Mucosa of descending colon (tissue), 3 donors: Measurements from ENCODE around the gene CETP. TPM values are rescaled to one million over a fixed set of nuclear protein-coding genes. Genes with fewer than 3 reads are reported as not detected.
A peak's percentile ranks its signal among the peaks of the same experiment; 100 is the strongest.

Source experiments
- ATAC-seq: fragments of 200-7000 bp; cut with Tn5 transposase; one replicate; pipeline ENCODE4 v1.9.1; 2020; ENCODE audit warnings: mild to moderate bottlenecking, moderate library complexity
- DNase-seq, 3 donors: peaks; one replicate each; pipeline ENCODE4 v3.0.0-alpha.2; 2020
- H3K36me3 ChIP-seq: fragments of 200-600 bp; one replicate; pipeline ENCODE4 v1.8.0; 2021; ENCODE audit warnings: low read depth, mild to moderate bottlenecking
- H3K4me1 ChIP-seq: fragments of 200-600 bp; one replicate; pipeline ENCODE4 v1.8.0; 2021; ENCODE audit warnings: low read depth, mild to moderate bottlenecking
- H3K4me3 ChIP-seq: fragments of 200-600 bp; one replicate; pipeline ENCODE4 v1.8.0; 2021; ENCODE audit warnings: mild to moderate bottlenecking
- H3K9me3 ChIP-seq: fragments of 200-600 bp; one replicate; pipeline ENCODE4 v1.8.0; 2021; ENCODE audit warnings: mild to moderate bottlenecking
- intact Hi-C, 2 donors: fragments of 100-400 bp; cut with DNase I in 1 of 2; cut with micrococcal nuclease in 1 of 2; formaldehyde crosslinking; loops; one replicate each; pipeline versions ENCODE4 v1.11.0 to v1.11.1; 2022; cut with DNase I, micrococcal nuclease
- total RNA-seq, 3 donors: library from RNA; stranded (reverse); fragmentation: NEBNext Ultra II Directional in 2 of 3; extraction: Animal tissue kit (Norgen Biotek cat#: 25700) in 2 of 3; gene quantifications; one replicate each; pipeline versions ENCODE4 v1.2.1 to v1.2.4, GENCODE V29; 2021 to 2023
- TF ChIP-seq, protein P1 (sequence below): fragments of 200-600 bp; IDR thresholded peaks from one replicate; pipeline ENCODE4 v1.8.0; 2022; ENCODE audit warnings: antibody characterized with exemption, mild to moderate bottlenecking
- donor health status: DM: no; HTN: no; CAD: no; lungs with moderate emphysema.
- donor health status: DM: no; HTN: no; CAD: no.
- donor health status: DM: no; HTN: yes; CAD: no.

The CETP gene
- total RNA-seq, 3 donors from 2014 or later = 0.22 to 0.35 TPM; not detected in 1

DNA sequence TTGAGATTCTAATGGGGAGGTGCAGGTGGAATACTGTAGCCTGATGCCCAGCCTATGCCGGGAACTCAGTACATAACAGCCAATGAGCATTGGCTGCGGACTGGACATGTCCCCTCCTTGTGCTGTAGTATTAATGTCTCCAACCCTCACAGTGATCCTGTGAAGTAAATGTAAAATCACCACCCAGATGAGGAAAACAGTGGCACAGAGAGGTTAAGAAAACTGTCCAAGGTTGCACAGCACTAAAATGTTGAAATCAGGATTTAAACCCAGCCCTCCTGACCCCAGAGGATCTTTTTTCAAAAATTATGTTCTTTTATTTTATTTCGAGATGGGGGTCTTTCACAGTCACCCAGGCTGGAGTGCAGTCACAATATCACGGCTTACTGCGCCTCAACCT, 35.5 kb downstream of the CETP start:
- DNase-seq (no peak), ATAC-seq (no peak)
- no peaks in the 10 kb centered on the region for H3K9me3 ChIP-seq
- intact Hi-C loops = no loop called here
- no peak overlapping the region for H3K4me3 ChIP-seq
- TF ChIP-seq, protein P1, sequence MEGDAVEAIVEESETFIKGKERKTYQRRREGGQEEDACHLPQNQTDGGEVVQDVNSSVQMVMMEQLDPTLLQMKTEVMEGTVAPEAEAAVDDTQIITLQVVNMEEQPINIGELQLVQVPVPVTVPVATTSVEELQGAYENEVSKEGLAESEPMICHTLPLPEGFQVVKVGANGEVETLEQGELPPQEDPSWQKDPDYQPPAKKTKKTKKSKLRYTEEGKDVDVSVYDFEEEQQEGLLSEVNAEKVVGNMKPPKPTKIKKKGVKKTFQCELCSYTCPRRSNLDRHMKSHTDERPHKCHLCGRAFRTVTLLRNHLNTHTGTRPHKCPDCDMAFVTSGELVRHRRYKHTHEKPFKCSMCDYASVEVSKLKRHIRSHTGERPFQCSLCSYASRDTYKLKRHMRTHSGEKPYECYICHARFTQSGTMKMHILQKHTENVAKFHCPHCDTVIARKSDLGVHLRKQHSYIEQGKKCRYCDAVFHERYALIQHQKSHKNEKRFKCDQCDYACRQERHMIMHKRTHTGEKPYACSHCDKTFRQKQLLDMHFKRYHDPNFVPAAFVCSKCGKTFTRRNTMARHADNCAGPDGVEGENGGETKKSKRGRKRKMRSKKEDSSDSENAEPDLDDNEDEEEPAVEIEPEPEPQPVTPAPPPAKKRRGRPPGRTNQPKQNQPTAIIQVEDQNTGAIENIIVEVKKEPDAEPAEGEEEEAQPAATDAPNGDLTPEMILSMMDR = no peak
- no peaks in the 10 kb centered on the region for H3K36me3 ChIP-seq
- peaks cover 6% of the 10 kb centered on the region for H3K4me1 ChIP-seq

DNA sequence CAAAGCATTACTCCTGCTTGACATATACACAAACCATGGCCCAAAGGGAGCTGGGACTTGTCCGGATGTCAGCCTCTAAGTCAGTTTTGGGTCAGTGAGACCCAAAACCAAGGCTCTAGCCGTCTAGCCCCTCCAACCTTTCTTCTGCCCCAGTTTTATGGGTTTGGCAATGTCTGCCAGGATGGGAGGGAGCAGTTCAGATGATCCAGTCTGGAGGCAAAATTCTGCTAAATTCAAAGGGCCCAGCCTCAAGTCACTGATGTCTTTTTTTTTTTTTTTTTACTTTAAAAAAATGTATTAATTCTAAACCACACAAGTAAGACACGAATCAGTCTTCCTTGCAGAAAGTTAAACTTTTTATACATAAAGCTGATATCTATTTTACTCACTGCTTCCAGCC, 36.2 kb downstream of the CETP start:
- Histone ChIP-seq H3K4me3 (no peak overlapping the region), H3K4me1 (peaks cover 4% of the 10 kb centered on the region), H3K36me3 (no peaks in the 10 kb centered on the region), H3K9me3 (no peaks in the 10 kb centered on the region)
- DNase-seq (no peak), ATAC-seq (no peak)
- TF ChIP-seq, protein P1 = no peak
- intact Hi-C loops = no loop called here

DNA sequence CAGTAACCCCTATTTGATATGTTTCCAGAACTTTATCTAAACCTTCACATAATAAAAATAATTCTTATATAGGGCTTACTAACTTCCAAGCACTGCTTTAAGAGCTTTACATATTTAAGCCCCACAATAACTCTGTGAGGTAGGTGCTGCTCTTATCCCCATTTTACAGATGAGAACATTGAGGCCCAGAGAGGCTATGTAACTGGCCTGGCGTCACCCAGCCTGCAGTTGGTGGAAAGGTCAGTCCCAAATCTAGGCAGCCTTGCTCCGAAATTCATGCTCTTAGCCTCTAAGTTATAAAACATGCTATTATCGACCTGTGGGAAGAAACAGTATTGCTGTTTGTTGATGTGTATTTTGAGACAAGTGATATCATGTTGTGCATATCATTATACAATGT, 36.6 kb downstream of the CETP start:
- TF ChIP-seq, protein P1 = no peak
- Histone ChIP-seq H3K4me3 (no peak overlapping the region), H3K36me3 (no peaks in the 10 kb centered on the region), H3K9me3 (no peaks in the 10 kb centered on the region), H3K4me1 (peaks cover 4% of the 10 kb centered on the region)
- ATAC-seq = no peak
- intact Hi-C loops = no loop called here
- DNase-seq = no peak

DNA sequence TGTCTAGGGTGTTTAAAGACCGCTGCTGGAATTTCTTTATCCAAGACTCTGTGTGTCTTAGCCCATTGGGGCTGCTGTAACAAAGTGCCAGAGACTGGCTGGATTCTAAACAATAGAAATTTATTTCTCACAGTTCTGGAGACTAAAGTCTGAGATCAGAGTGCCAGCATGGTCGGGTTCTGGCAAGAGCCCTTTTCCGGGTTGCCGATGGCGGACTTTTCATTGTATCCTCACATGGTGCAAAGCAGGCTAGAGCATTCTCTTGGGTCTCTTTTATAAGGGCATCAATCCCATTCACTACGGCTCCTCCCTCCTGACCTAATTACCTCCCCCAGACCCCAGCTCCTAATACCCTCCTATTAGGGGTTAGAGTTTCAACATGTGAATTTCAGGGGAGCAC, 37.1 kb downstream of the CETP start:
- Histone ChIP-seq H3K4me3 (no peak overlapping the region), H3K4me1 (peaks cover 4% of the 10 kb centered on the region), H3K9me3 (no peaks in the 10 kb centered on the region), H3K36me3 (no peaks in the 10 kb centered on the region)
- no peak for ATAC-seq
- DNase-seq = no peak
- TF ChIP-seq, protein P1 = no peak
- intact Hi-C loops = no loop called here

DNA sequence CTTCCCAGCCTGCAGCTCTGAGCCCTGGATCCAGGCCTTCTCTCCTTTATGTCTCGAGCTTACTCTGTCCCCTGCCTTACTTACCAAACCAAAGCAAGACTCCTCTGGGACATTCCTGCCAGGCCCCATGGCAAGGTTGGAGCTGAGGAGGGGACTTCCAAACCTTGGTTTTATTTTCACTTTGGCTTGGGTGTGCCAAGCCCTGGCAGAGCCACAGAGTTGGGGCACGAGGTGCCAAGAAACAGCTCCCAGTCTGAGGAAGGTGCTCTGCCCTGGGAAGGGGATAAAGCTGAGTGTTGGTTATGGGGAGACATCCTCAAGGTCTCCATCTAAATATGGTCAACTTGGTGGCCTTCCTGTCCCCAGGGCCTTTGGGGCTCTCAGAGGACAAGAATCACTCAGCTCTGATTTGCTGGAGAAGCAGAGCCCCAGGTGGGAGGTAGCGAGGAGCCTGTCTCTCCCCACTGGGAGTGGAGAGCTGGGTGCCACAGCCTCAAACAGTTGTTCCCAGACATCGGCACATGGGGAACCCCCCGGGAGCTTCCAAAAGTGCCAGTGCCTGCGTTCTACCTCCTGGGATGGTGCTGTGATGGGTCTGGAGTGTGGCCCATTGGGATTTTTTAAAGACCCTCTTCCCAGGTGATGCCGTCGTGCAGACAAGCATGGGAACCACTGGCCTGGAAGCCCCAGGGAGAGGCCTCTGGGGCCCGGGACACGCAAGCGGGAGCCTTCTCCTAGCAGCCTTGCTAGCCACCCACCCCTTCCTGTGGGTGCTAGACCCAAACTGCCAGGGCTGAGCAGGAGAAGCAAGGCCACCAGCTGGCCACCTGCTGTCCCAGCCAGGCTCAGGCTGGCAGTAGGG, 37.9 kb downstream of the CETP start:
- Histone ChIP-seq H3K36me3 (no peaks in the 10 kb centered on the region), H3K9me3 (no peaks in the 10 kb centered on the region)
- DNase-seq = no peak

More for the DNA sequence above, 37.9 kb downstream of the CETP start:
- TF ChIP-seq, protein P1 = no peak
- intact Hi-C loops = no loop called here
- no peaks in the 10 kb centered on the region for H3K4me1 ChIP-seq
- H3K4me3 ChIP-seq = no peak overlapping the region
- ATAC-seq = peak; percentile 42
